H1 (cell line): ENCODE measurements around the gene PDGFA. TPM values are rescaled to one million over a fixed set of nuclear protein-coding genes. Genes with fewer than 3 reads are reported as not detected.

Experiments
- BCL11A ChIP-seq, 2 experiments: IDR thresholded peaks; one replicate each; pipeline ENCODE4 v1.6.1; 2011; ENCODE audit warnings: low read depth in 2 of 2, low read length in 2 of 2, mild to moderate bottlenecking in 2 of 2
- CBX5 ChIP-seq: fragments of 300-800, 300-1000 bp; sonication (generic); IDR thresholded peaks from 2 replicates; pipeline ENCODE4 v1.7.1; 2016; ENCODE audit warnings: antibody characterized with exemption, low read length, low read depth
- CTBP2 ChIP-seq: IDR thresholded peaks from 2 replicates; pipeline ENCODE4 v1.7.0; 2011; ENCODE audit warnings: borderline replicate concordance, mild to moderate bottlenecking, moderate library complexity, mixed read lengths, low read length; ENCODE audit not compliant: insufficient read depth, insufficient read length
- CTCF ChIP-seq, 3 experiments: IDR thresholded peaks; 1 replicate in 2 of 3; 2 replicates in 1 of 3; pipeline versions ENCODE4 v1.5.1 to v1.6.1; 2011; ENCODE audit warnings: low read length in 3 of 3, mild to moderate bottlenecking in 3 of 3, inconsistent platforms in 2 of 3, low read depth in 1 of 3, moderate library complexity in 1 of 3; ENCODE audit not compliant: insufficient read depth in 1 of 3; ENCODE audit errors: control extremely low read depth in 1 of 3
- EGR1 ChIP-seq: IDR thresholded peaks from 2 replicates; pipeline ENCODE4 v1.6.1; 2011; ENCODE audit warnings: low read depth, low read length, borderline replicate concordance
- EP300 ChIP-seq, 2 experiments: IDR thresholded peaks; 1 replicate in 1 of 2; 2 replicates in 1 of 2; pipeline ENCODE4 v1.6.1; 2011 to 2012; ENCODE audit warnings: low read depth in 2 of 2, low read length in 2 of 2, mild to moderate bottlenecking in 2 of 2, borderline replicate concordance in 1 of 2, inconsistent platforms in 1 of 2, moderate library complexity in 1 of 2
- GABPA ChIP-seq: IDR thresholded peaks from 2 replicates; pipeline ENCODE4 v1.6.1; 2011; ENCODE audit warnings: mild to moderate bottlenecking, low read length, moderate library complexity, borderline replicate concordance; ENCODE audit not compliant: insufficient read depth
- GTF2F1 ChIP-seq: IDR thresholded peaks from 2 replicates; pipeline ENCODE4 v1.6.1; 2012; ENCODE audit warnings: low read depth, low read length, improper control_type of control experiment, borderline replicate concordance
- KDM5A ChIP-seq: fragments of 200-600 bp; IDR thresholded peaks from 2 replicates; pipeline ENCODE4 v1.7.1; 2012; ENCODE audit warnings: mild to moderate bottlenecking, low read length, inconsistent platforms, mixed read lengths
- PHF8 ChIP-seq: fragments of 200-600 bp; sonication (generic); conservative IDR thresholded peaks from 2 replicates; pipeline ENCODE4 v1.7.1; 2012; ENCODE audit warnings: low read depth, mild to moderate bottlenecking, inconsistent platforms, low read length, moderate library complexity
- SUZ12 ChIP-seq: fragments of 200-600 bp; sonication (generic); IDR thresholded peaks from 2 replicates; pipeline ENCODE4 v1.6.1; 2012; ENCODE audit warnings: mild to moderate bottlenecking, inconsistent platforms, low read length, moderate library complexity, mixed read lengths
- TAF1 ChIP-seq: IDR thresholded peaks from 2 replicates; pipeline ENCODE4 v1.6.1; 2011; ENCODE audit warnings: mild to moderate bottlenecking, low read depth, low read length
- TBP ChIP-seq: IDR thresholded peaks from 2 replicates; pipeline ENCODE4 v1.6.1; 2011; ENCODE audit warnings: low read depth, low read length, improper control_type of control experiment
- YY1 ChIP-seq: IDR thresholded peaks from 2 replicates; pipeline ENCODE4 v1.6.1; 2011; ENCODE audit warnings: low read depth, mild to moderate bottlenecking, low read length
- polyA plus RNA-seq, 7 experiments: library from polyadenylated mRNA; depleted of rRNA in 3 of 7; stranded (reverse) in 5 of 7; unstranded in 2 of 7; fragments of >200 nt in 5 of 7; fragments of 200-250 nt in 2 of 7; gene quantifications; 1 replicate in 5 of 7; 2 replicates in 1 of 7; 4 replicates in 1 of 7; pipeline versions ENCODE4 v1.2.1 to v1.2.3, GENCODE V29; 2011 to 2013; ENCODE audit warnings: missing spikeins in 2 of 7, mixed read lengths in 2 of 7
- total RNA-seq: library from RNA; stranded (reverse); fragmentation: NEBNext Ultra II Directional; extraction: Animal tissue kit (Norgen Biotek cat#: 25700); gene quantifications from 2 replicates; pipeline ENCODE4 v1.2.1, GENCODE V29; 2021

Gene PDGFA
- total and polyA plus RNA-seq, 2 of the 8 experiments (the other 6 are each of a cell fraction or from before 2014, with no cell fraction given) = 21.1 to 43.0 TPM

GRCh38 chr7:519484-520390 is at the start of gene PDGFA (continued):
- TF ChIP-seq CTCF (IDR thresholded peaks at IDR 0.05; ENCODE audit: control extremely low read depth in 1 of 3, insufficient read depth in 1 of 3, low read depth in 1 of 3, low read length in 3 of 3) (peak in 1 of 3 experiments; percentile 4; a peak in 1 of 4 replicates), YY1 (no peak), GTF2F1 (no peak), GABPA (0 out of 2 replicates have a peak, but pooled peaks have one; percentile 16), BCL11A (IDR thresholded peaks at IDR 0.05; ENCODE audit: low read depth in 2 of 2, low read length in 2 of 2) (no peak), CTBP2 (peak; percentile 66), TAF1 (peak; percentile 46; the same call in 1 of the 2 replicates), TBP (no peak), KDM5A (no peak), EGR1 (peak; percentile 79; the same call in 1 of the 2 replicates), EP300 (IDR thresholded peaks at IDR 0.05; ENCODE audit: borderline replicate concordance in 1 of 2, low read depth in 2 of 2, low read length in 2 of 2) (no peak), PHF8 (peak; percentile 24; the same call in 1 of the 2 replicates), SUZ12 (no peak), CBX5 (no peak)
